HFFc6 (cell line): ENCODE measurements around the gene PAPPA. TPM values are rescaled to one million over a fixed set of nuclear protein-coding genes. Genes with fewer than 3 reads are reported as not detected.
A peak's percentile ranks its signal among the peaks of the same experiment; 100 is the strongest.

Experiments used
- DNase-seq: peaks from one replicate; pipeline ENCODE4 v3.0.0-alpha.2; 2018
- H3K27ac Mint-ChIP-seq: 2 replicates; pipeline ENCODE4 v1.8.0; 2020; ENCODE audit warnings: mild to moderate bottlenecking, mixed read lengths
- H3K27me3 Mint-ChIP-seq: 2 replicates; pipeline ENCODE4 v1.8.0; 2021; ENCODE audit warnings: mild to moderate bottlenecking, moderate library complexity, mixed read lengths; ENCODE audit not compliant: insufficient read depth
- H3K36me3 Mint-ChIP-seq: 2 replicates; pipeline ENCODE4 v1.8.0; 2021; ENCODE audit warnings: low read depth, mixed read lengths
- H3K4me1 Mint-ChIP-seq: 2 replicates; pipeline ENCODE4 v1.8.0; 2020; ENCODE audit warnings: low read depth, mixed read lengths
- H3K4me3 Mint-ChIP-seq: 2 replicates; pipeline ENCODE4 v1.8.0; 2020; ENCODE audit warnings: mild to moderate bottlenecking, moderate library complexity, mixed read lengths
- H3K9me3 Mint-ChIP-seq: 2 replicates; pipeline ENCODE4 v1.8.0; 2020; ENCODE audit warnings: mild to moderate bottlenecking, mixed read lengths
- CTCF ChIP-seq: fragments of 200-600 bp; sonication (generic); IDR thresholded peaks from 2 replicates; pipeline ENCODE4 v1.5.0; 2021; ENCODE audit warnings: antibody characterized with exemption, mild to moderate bottlenecking
- total RNA-seq, 6 experiments: library from RNA; stranded (reverse); fragmentation: NEBNext Ultra II Directional; extraction: Animal tissue kit (Norgen Biotek cat#: 25700); gene quantifications; 2 replicates in 1 of 6; 3 replicates in 5 of 6; pipeline ENCODE4 v1.2.3, GENCODE V29; 2021

Gene PAPPA
- total RNA-seq, 6 experiments from 2014 or later = 8.2 to 13.2 (median 12.3) TPM

- H3K27ac Mint-ChIP-seq = no peak overlapping the region
- no peaks in the 10 kb centered on the region for H3K4me1 Mint-ChIP-seq
- no peaks in the 10 kb centered on the region for H3K9me3 Mint-ChIP-seq
- no peaks in the 10 kb centered on the region for H3K36me3 Mint-ChIP-seq
- H3K27me3 Mint-ChIP-seq = no peaks in the 10 kb centered on the region; the same call in 1 of the 2 replicates
- no peak for DNase-seq
- TF ChIP-seq CTCF = no peak
- H3K4me3 Mint-ChIP-seq = no peak overlapping the region
These were observed 256.0 kb downstream of the PAPPA start for GRCh38 chr9:116409638-116410037.

- TF ChIP-seq CTCF = no peak
- Mint-ChIP-seq H3K4me1 (no peaks in the 10 kb centered on the region; the same call in 1 of the 2 replicates), H3K27me3 (no peaks in the 10 kb centered on the region; the same call in 1 of the 2 replicates), H3K27ac (no peak overlapping the region), H3K9me3 (no peaks in the 10 kb centered on the region), H3K4me3 (no peak overlapping the region), H3K36me3 (no peaks in the 10 kb centered on the region)
- DNase-seq = no peak
These were observed 257.9 kb downstream of the PAPPA start for GRCh38 chr9:116411506-116411905.

DNA sequence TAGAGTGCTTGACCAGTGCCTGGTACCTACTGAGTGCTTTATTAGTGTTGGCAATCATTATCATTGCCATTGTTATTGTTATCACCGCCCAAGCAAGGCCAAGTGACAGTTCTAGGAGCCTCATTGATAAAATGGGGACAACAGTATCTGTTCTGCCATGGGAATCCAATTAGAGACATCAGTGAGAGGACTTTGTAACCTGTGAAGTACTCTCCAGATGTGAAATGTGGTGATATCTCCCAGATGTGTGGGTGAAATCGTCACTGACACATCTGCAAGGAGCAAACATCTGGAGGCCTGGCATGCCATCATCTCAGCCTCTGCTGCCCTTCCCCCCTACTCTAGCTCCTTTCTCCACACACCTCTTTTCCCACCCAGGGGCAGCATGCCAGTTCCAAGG is 260.8 kb downstream of the PAPPA start:
- H3K9me3 Mint-ChIP-seq = no peaks in the 10 kb centered on the region
- no peak for TF ChIP-seq CTCF
- H3K4me3 Mint-ChIP-seq = no peak overlapping the region
- no peaks in the 10 kb centered on the region for H3K36me3 Mint-ChIP-seq
- H3K27me3 Mint-ChIP-seq = no peaks in the 10 kb centered on the region; the same call in 1 of the 2 replicates
- no peak for DNase-seq
- H3K4me1 Mint-ChIP-seq = peaks cover 15% of the 10 kb centered on the region
- no peak overlapping the region for H3K27ac Mint-ChIP-seq

DNA sequence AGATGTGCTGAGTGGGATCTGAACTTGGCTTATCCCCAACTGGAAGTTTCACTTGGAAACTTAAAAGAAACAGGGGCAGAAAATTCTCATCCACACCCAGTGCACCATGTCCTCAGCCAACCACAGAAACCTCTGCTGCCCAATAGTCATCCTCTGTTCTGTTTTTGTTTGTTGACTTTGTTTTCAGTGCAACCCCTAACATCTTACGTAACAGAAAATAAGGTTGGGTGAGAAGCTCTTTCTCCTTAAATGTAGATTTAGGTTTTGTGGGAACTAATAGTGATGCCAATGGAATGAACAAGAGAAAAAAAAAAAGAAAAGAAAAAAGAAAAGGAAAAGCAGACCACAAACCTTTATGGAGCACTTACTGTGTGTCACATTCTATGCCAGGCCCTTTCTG is 262.8 kb downstream of the PAPPA start:
- Mint-ChIP-seq H3K27me3 (no peaks in the 10 kb centered on the region; the same call in 1 of the 2 replicates), H3K9me3 (no peaks in the 10 kb centered on the region), H3K4me1 (peaks cover 26% of the 10 kb centered on the region), H3K36me3 (peaks cover 5% of the 10 kb centered on the region; the same call in 1 of the 2 replicates), H3K27ac (no peak overlapping the region), H3K4me3 (no peak overlapping the region)
- no peak for TF ChIP-seq CTCF
- no peak for DNase-seq

- Mint-ChIP-seq H3K4me1 (peaks cover 29% of the 10 kb centered on the region), H3K27me3 (no peaks in the 10 kb centered on the region; the same call in 1 of the 2 replicates), H3K4me3 (no peak overlapping the region), H3K36me3 (peaks cover 5% of the 10 kb centered on the region; the same call in 1 of the 2 replicates), H3K9me3 (no peaks in the 10 kb centered on the region), H3K27ac (no peak overlapping the region)
- DNase-seq = peak; percentile 38
- no peak for TF ChIP-seq CTCF
These were observed 263.9 kb downstream of the PAPPA start for GRCh38 chr9:116417464-116417863.

GRCh38 chr9:116419181-116419580 is 265.6 kb downstream of the PAPPA start:
- Mint-ChIP-seq H3K27ac (no peak overlapping the region), H3K36me3 (peaks cover 5% of the 10 kb centered on the region; the same call in 1 of the 2 replicates), H3K4me3 (no peak overlapping the region), H3K27me3 (no peaks in the 10 kb centered on the region; the same call in 1 of the 2 replicates), H3K4me1 (peaks cover 29% of the 10 kb centered on the region), H3K9me3 (no peaks in the 10 kb centered on the region)
- no peak for DNase-seq
- no peak for TF ChIP-seq CTCF
